ENCODE data around the gene UHRF2. TPM values are rescaled to one million over a fixed set of nuclear protein-coding genes. Genes with fewer than 3 reads are reported as not detected.

UHRF2 gene
- total RNA-seq, 5 donors from 2014 or later (not counting 1 experiment from before 2014, with no cell fraction given), result 92.7 to 125 (median 96.2) TPM

DNA sequence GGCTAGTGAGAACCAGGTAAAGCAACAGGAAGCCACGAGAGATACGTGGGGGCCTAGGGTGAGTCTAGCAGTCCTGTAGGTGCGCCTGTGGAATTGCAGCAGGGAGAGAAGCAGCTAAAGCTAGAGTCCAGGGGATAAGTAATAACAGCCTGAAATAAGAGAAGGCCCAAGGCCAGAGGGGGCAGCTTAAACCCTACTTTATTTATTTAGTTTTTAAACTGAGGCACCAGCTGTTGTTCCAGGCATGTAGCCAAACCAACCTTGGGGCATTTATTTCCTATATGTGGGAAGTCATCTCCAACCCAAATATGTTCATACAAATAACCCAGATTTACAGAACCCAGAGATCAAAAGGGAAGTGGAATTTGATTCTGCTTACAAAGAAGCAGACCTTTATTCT is 139.0 kb downstream of the UHRF2 start:
- no peaks in the 10 kb centered on the region for H3K9me3 ChIP-seq
- Mint-ChIP-seq H3K9me3 (no peaks in the 10 kb centered on the region), H3K36me3 (no peaks in the 10 kb centered on the region), H3K27ac (no peak overlapping the region), H3K4me1 (no peaks in the 10 kb centered on the region), H3K4me3 (no peak overlapping the region), H3K27me3 (peaks cover 0 to 4% of the 10 kb centered on the region in 2 donors)
- 84% methylated on average over 3 of the region's 3 CpGs for WGBS (ENCODE audit: insufficient coverage)
- ChIA-PET POLR2A (no interaction called here), CTCF (no interaction called here)
- DNase-seq (no peak), ATAC-seq (replicated peaks in 1 of 4) (no peak)
- no peaks in the 10 kb centered on the region for H3K4me1 ChIP-seq (ENCODE audit: control insufficient read depth in 1 of 2, extremely low read depth in 1 of 2, insufficient read depth in 2 of 2, low read length in 2 of 2)
- no peak overlapping the region for H3K4me3 ChIP-seq (ENCODE audit: control insufficient read depth in 1 of 2, extremely low read depth in 1 of 2, low read length in 1 of 2)
- H3K27me3 ChIP-seq (replicated peaks in 1 of 2; ENCODE audit: control insufficient read depth in 2 of 2, extremely low read depth in 1 of 2, insufficient read depth in 2 of 2, low read length in 1 of 2), result peaks cover 0 to 2% of the 10 kb centered on the region in 2 experiments
- no peaks in the 10 kb centered on the region for H3K36me3 ChIP-seq (ENCODE audit: control insufficient read depth in 2 of 2, extremely low read depth in 1 of 2, insufficient read depth in 1 of 2, low read length in 1 of 2)
- H3K27ac ChIP-seq (ENCODE audit: low read length), result no peak overlapping the region

DNA sequence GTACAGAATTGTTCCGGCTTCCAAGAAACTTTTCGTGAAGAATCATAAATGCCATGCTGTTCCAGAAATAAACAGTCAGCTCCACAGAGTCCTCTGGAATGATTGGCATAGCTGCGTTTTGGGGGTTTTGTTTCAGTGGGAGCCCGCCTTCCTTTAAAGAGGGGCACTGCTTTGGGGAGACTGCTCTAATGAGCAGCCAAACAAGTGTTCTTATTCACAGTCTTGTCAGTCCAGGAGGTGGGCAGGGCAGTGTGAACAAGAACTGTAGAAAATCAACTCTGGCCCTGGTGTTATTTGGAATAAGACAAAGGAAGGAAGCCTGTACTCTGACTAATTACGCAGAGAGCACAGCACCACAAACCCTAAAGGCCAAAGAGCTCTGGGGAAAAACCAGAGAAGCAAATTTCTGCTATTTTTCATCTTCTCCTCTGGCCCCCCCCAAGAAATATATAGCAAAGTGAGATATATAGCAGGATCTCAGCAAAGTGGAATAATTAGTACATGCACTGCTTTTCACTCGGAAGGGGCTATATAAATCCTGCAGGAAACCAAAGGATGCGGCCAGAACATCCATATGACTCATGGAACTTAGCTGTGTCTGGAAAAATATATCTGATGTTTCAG is 139.6 kb downstream of the UHRF2 start:
- no peak overlapping the region for H3K27ac Mint-ChIP-seq
- no peaks in the 10 kb centered on the region for H3K36me3 Mint-ChIP-seq
- no peak overlapping the region for H3K4me3 Mint-ChIP-seq
- peaks cover 0 to 4% of the 10 kb centered on the region in 2 donors for H3K27me3 Mint-ChIP-seq
- Histone ChIP-seq H3K36me3 (ENCODE audit: control insufficient read depth in 2 of 2, extremely low read depth in 1 of 2, insufficient read depth in 1 of 2, low read length in 1 of 2) (no peaks in the 10 kb centered on the region), H3K4me1 (ENCODE audit: control insufficient read depth in 1 of 2, extremely low read depth in 1 of 2, insufficient read depth in 2 of 2, low read length in 2 of 2) (no peaks in the 10 kb centered on the region), H3K9me3 (no peaks in the 10 kb centered on the region), H3K27me3 (replicated peaks in 1 of 2; ENCODE audit: control insufficient read depth in 2 of 2, extremely low read depth in 1 of 2, insufficient read depth in 2 of 2, low read length in 1 of 2) (peaks cover 0 to 2% of the 10 kb centered on the region in 2 experiments), H3K4me3 (ENCODE audit: control insufficient read depth in 1 of 2, extremely low read depth in 1 of 2, low read length in 1 of 2) (no peak overlapping the region), H3K27ac (ENCODE audit: low read length) (no peak overlapping the region)
- DNase-seq, result no peak
- H3K4me1 Mint-ChIP-seq, result no peaks in the 10 kb centered on the region
- no peak for ATAC-seq (replicated peaks in 1 of 4)
- WGBS (ENCODE audit: insufficient coverage), result 98% methylated on average over 5 of the region's 7 CpGs
- CTCF ChIA-PET, result no interaction called here
- POLR2A ChIA-PET, result interaction anchor here in 1 of 2 donors (0.6 kb wide), 1 partner anchor 33 kb away, joined by 3 read pairs; no protein-coding TSS in a partner anchor
- H3K9me3 Mint-ChIP-seq, result no peaks in the 10 kb centered on the region

DNA sequence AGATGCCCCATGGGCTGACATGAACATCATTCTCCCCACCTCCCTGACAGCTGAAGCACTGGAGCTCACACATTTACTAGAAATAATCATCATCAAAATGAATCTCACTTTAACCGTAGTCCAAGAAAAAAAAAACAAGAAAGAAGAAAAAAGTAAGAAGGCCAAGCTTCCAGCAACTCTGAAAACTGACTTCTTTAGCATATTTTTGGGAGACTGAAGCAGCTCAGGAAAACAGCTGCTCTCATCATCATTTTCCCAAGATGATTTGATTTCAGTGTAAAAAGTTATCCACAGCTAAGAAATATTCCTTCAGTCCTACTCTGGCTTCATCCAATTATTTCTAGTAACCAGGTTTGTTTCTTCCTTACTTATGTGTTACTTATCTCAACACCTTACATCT is 140.9 kb downstream of the UHRF2 start:
- CTCF ChIA-PET, result interaction anchor here (0.6 to 0.9 kb wide), 3 partner anchors 14 to 596 kb away, joined by 3 to 4 read pairs (median 3); no protein-coding TSS in a partner anchor
- no peak for DNase-seq
- no CpG with 5 or more reads among the region's 1 CpG for WGBS (ENCODE audit: insufficient coverage)

More for the DNA sequence above, 140.9 kb downstream of the UHRF2 start:
- H3K4me1 Mint-ChIP-seq, result no peaks in the 10 kb centered on the region
- Histone ChIP-seq H3K9me3 (no peaks in the 10 kb centered on the region), H3K27me3 (replicated peaks in 1 of 2; ENCODE audit: control insufficient read depth in 2 of 2, extremely low read depth in 1 of 2, insufficient read depth in 2 of 2, low read length in 1 of 2) (peaks cover 0 to 2% of the 10 kb centered on the region in 2 experiments), H3K4me1 (ENCODE audit: control insufficient read depth in 1 of 2, extremely low read depth in 1 of 2, insufficient read depth in 2 of 2, low read length in 2 of 2) (no peaks in the 10 kb centered on the region), H3K4me3 (ENCODE audit: control insufficient read depth in 1 of 2, extremely low read depth in 1 of 2, low read length in 1 of 2) (no peak overlapping the region), H3K36me3 (ENCODE audit: control insufficient read depth in 2 of 2, extremely low read depth in 1 of 2, insufficient read depth in 1 of 2, low read length in 1 of 2) (no peaks in the 10 kb centered on the region), H3K27ac (ENCODE audit: low read length) (no peak overlapping the region)
- peaks cover 0 to 4% of the 10 kb centered on the region in 2 donors for H3K27me3 Mint-ChIP-seq
- no peak for ATAC-seq (replicated peaks in 1 of 4)
- no peaks in the 10 kb centered on the region for H3K9me3 Mint-ChIP-seq
- no peak overlapping the region for H3K27ac Mint-ChIP-seq
- no peak overlapping the region for H3K4me3 Mint-ChIP-seq
- H3K36me3 Mint-ChIP-seq, result no peaks in the 10 kb centered on the region
- POLR2A ChIA-PET, result interaction anchor here in 1 of 2 donors (1.0 kb wide), 1 partner anchor 72 kb away, joined by 7 read pairs; no protein-coding TSS in a partner anchor

Other genes with a start within 250 kb of the UHRF2 start
- gene IL33, start 197.4 kb upstream of the UHRF2 start, total RNA-seq, result under 1 TPM in 1 of 5 donors, not detected in 4; 0.22 TPM
- not detected for gene TPD52L3, start 84.8 kb upstream of the UHRF2 start, total RNA-seq
- under 1 TPM; 0.21 to 0.79 (median 0.70) TPM for gene GLDC, start 232.5 kb downstream of the UHRF2 start, total RNA-seq